Activated CD8-positive, alpha-beta memory T cell treated with anti-CD3 and anti-CD28 coated beads, Interleukin-2, amount 50 U/mL, for 24 hours (primary cell): Measurements from ENCODE around the gene MDM2.
"Not testable (repeated sequence)": the region's sequence is repeated elsewhere in the genome, so short reads cannot be mapped to it uniquely, and the experiment has no call there.

Source experiments
- DNase-seq: peaks from one replicate; pipeline ENCODE4 v3.0.0-alpha.2; 2020; ENCODE audit errors: extremely low read depth

The MDM2 gene

GRCh38 chr12:68825569-68826217, 17.7 kb downstream of the MDM2 start:
- no peak for DNase-seq

DNA sequence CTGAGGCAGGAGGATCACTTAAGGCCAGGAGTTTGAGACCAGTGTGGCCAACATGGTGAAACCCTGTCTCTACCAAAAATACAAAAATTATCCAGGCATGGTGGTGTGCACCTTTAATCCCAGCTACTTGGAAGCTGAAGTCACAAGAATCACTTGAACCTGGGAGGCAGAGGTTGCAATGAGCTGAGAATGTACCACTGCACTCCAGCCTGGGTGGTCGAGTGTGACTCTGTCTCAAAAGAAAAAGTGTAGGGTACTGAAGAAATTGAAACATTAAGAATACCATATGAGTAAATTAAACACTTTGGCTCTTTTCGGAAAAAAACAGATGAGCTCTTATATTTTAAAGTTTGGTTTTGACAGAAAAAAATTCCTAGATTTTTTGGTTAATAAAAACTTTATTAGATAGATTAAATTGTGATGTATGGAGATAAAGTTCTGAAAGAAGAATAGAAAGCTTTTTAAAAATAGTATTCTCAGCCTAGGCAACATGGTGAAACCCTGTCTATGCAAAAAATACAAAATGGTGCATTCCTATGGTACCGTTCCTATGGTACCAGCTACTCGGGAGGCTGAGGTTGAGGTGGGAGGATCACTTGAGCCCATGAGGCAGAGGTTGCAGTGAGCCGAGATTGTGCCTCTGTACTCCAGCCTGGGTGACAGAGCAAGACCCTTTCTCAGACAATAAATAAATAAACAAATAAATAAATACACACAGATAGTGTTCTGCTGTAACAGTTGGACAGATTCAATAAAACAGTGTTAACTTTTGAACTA, 20.1 kb downstream of the MDM2 start:
- DNase-seq: no peak

- DNase-seq: no peak
These were observed 20.7 kb downstream of the MDM2 start for GRCh38 chr12:68828672-68829068.

DNA sequence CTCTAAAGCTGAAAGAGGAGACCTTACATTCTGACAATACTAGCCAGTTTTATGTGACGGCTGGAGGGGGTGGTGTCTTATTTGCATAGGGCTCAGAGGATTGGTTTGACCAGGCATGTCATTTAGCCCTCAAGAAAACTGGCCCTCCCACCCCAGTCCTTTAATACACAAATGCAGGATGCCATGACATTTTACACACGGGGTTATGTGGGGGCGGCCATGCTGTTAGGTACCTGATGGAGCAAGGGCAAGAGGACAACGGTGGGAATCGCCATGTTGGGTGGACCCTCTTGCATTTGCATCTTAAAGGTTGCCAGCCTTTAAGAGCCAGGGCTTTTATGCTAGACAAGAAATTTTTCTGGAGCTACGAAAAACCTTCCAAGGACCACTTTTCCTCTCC, 23.3 kb downstream of the MDM2 start:
- DNase-seq: no peak

DNA sequence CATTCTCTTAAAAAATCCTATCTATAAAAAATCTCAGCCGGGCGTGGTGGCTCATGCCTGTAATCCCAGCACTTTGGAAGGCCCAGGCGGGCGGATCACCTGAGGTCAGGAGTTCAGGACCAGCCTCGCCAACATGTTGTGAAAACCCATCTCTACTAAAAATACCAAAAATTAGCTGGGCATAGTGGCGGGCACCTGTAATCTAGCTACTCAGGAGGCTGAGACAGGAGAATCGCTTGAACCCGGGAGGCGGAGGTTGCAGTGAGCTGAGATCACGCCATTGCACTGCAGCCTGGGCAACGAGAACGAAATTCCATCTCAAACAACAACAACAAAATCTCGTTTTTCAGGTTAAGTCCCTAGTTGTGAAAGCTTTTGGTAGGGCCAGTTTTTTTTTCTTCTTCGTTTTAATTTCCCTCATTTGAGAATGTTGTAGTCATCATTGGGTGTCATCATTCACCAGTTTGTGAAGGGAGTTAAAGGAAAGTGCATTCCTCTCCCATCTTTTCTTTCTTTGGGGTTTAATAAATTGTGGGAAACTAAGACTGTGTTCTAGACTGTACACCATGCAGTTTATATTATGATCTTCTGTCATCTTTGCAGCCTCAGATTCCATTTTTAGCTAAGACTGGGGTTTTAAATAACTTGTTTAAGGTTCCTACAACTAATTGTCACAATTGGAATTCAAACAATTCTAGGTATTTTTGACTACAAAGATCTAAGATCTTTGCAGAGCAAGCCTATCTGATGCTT, 23.9 kb downstream of the MDM2 start:
- no peak for DNase-seq

DNA sequence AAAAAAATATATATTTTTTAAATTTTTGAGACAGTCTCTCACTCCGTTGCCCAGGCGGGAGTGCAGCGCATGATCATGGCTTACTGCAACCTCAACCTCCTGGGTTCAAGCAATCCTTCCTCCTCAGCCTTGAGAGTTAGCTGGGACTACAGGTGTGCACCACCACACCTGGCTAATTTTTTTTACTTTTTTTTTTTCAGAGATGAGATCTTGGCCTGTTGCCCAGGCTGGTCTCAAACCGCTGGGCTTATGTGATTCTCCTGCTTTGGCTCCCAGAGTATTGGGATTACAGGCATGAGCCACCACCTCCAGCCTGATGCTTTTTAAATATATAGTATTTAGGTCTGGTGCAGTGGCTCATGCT, 24.5 kb downstream of the MDM2 start:
- no peak for DNase-seq

DNA sequence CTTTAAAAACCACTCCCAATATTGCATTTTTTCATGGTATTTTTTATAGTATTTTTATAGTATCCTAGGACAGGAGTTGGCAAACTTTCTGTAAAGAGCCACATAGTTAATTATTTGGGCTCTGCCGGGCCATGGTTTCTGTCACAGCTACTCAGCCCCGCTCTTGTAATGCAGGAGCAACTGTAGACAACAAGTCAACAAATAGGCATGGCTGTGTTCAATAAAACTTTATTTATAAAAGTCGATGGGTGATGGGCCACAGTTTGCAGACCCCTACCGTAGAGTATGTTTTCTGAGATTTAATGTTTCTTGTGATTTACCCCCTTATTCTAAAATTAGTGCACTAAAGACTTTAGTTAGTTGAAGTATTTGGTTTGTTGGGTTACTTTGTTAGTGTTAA, 25.5 kb downstream of the MDM2 start:
- DNase-seq: no peak

- DNase-seq: no peak
These were observed 27.4 kb downstream of the MDM2 start for GRCh38 chr12:68835333-68835908.

DNA sequence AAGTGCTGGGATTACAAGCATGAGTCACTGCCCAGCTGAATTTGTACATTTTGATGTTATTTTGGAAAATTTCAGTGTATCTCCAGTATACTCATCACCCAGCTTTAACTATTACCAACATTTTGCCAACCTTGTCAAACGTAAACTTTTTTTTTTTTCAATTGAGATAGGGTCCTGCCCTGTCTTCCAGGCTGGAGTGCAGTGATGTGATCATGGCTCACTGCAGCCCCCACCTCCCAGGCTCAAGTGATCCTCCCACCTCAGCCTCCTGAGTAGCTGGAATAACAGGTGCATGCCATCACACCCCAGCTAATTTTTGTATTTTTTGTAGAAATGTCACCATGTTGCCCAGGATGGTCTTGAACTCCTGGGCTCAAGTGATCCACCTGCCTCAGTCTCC, 29.2 kb downstream of the MDM2 start:
- no peak for DNase-seq

DNA sequence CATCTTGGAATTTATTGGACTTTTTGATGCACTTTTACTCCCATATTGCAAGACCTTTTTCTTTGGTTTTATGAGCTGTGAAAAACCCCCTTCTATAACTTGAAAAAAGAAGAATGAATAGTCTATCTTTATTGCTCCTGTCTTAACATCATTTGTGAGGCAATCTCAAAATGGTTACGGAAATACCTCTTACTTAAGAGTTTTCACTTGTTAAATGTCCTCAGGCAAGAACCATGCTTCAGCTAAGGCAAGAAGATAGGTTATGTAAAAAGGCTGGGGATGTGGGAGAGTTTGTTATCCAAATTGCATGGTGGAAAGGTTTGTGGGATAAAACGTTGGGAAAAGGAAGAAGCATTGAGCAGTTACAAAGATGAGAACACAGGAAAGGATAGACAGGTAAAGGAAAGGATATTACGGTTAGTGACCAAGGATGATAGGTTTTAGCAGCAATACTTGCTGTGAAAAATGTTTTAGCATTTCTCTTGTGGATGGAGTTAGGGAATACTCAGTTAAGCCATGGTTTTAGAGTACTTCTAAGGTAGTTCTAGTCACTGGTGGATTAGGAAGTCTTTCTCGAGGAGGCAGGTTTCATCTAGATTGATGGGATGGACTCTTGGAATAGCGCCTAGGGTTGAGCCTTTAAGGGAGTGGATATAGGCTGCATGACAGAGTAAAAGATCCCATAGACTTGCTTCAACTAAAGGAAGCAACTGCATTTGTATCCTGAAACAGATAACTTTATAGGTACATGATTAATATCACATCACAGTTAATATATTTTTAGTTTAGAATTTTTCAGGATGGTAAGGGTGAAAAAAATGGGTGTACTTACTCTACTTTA, 30.3 kb downstream of the MDM2 start:
- DNase-seq: no peak

DNA sequence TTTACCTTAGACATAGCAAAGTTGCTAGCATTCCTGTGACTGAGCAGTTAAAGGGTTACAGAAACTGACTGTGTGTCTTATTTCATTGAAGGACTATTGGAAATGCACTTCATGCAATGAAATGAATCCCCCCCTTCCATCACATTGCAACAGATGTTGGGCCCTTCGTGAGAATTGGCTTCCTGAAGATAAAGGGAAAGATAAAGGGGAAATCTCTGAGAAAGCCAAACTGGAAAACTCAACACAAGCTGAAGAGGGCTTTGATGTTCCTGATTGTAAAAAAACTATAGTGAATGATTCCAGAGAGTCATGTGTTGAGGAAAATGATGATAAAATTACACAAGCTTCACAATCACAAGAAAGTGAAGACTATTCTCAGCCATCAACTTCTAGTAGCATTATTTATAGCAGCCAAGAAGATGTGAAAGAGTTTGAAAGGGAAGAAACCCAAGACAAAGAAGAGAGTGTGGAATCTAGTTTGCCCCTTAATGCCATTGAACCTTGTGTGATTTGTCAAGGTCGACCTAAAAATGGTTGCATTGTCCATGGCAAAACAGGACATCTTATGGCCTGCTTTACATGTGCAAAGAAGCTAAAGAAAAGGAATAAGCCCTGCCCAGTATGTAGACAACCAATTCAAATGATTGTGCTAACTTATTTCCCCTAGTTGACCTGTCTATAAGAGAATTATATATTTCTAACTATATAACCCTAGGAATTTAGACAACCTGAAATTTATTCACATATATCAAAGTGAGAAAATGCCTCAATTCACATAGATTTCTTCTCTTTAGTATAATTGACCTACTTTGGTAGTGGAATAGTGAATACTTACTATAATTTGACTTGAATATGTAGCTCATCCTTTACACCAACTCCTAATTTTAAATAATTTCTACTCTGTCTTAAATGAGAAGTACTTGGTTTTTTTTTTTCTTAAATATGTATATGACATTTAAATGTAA, 31.5 kb downstream of the MDM2 start:
- no peak for DNase-seq

DNA sequence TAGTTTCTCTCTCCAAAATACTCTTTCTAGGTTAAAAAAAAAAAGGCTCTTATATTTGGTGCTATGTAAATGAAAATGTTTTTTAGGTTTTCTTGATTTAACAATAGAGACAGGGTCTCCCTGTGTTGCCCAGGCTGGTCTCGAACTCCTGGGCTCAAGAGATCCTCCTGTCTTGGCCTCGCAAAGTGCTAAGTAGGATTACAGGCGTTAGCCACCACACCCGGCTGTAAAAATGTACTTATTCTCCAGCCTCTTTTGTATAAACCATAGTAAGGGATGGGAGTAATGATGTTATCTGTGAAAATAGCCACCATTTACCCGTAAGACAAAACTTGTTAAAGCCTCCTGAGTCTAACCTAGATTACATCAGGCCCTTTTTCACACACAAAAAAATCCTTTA, 33.2 kb downstream of the MDM2 start:
- not testable (repeated sequence) for DNase-seq

DNA sequence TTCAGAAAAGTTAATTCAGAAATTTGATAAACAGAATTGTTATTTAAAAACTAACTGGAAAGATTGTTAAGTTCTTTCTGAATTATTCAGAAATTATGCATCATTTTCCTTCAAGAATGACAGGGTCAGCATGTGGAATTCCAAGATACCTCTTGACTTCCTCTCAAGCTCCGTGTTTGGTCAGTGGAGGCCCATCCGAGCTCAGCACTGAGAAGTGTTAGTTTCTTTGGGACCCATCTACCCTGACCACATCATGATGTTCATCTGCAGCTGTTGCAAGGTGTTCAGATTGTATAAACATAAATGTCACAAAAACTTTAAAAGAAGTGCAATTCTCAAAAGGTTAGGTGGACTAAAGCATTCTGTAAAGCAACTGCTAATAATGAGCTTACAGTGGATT, 33.7 kb downstream of the MDM2 start:
- DNase-seq: no peak

DNA sequence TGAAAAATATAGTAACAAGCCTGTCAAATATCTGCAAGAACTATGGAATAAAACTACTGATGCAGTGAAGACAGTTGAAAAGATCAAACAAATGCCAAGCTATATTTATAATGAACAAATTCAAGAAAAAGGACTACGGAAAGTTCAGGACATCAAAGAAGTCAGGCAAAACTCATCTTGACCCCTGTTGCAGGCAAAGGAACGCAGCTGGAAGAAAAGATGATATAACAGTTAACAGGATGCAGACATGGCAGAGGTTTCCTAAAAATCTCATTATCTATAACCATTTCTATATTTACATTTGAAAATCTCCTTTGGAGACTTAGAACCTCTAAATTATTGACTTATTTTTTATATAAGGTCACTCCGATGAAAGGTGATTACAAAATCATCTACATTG, 34.1 kb downstream of the MDM2 start:
- DNase-seq: no peak

- DNase-seq: no peak
These were observed 35.0 kb downstream of the MDM2 start for GRCh38 chr12:68842784-68843567.

DNA sequence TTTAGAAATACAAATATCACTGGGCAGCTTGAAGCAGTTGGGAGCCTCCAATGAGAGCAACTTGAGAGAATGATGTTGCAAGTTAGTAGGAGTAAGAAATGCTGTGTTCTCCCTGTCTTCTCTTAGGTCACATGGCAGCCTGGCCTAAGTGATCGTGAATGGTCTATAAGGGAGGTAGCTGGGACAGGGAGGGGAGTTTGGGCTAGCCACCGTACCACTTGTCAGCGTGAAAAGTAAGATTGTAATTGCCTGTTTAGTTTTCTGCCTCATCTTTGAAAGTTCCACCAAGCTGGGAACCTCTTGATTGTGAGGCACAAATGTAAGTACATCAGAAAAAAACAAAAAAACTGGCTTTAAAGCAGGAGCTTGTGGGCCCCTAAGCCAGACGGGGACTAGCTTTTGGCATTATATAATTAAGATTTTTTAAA, 36.4 kb downstream of the MDM2 start:
- no peak for DNase-seq

- no peak for DNase-seq
These were observed 37.1 kb downstream of the MDM2 start for GRCh38 chr12:68844788-68845695.

DNA sequence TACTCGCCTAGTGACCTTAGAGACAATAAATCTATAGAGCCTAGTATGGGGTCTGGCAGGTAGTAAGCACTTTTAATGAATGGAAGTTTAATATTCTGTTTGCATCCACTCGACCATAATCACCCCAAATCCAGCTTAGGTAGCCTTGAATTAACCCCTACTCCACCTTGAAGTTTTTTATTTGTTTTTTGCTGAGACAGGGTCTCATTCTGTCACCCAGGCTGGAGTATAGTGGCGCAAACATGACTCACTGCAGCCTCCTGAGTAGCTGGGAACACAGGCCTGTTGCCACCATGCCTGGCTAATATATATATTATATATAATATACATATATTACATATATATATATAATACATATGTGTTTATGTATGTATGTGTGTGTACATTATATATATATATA, 38.8 kb downstream of the MDM2 start:
- DNase-seq: no peak

- no peak for DNase-seq
These were observed 42.4 kb downstream of the MDM2 start for GRCh38 chr12:68850390-68850789.
